GM18909 (cell line): Measurements from ENCODE around the gene SEC61A1.

Experiments
- ATAC-seq: cut with Tn5 transposase; IDR thresholded peaks from one replicate; pipeline ENCODE4 v1.9.1; 2021; ENCODE audit warnings: mild to moderate bottlenecking; ENCODE audit not compliant: unreplicated experiment, poor library complexity

SEC61A1 gene

DNA sequence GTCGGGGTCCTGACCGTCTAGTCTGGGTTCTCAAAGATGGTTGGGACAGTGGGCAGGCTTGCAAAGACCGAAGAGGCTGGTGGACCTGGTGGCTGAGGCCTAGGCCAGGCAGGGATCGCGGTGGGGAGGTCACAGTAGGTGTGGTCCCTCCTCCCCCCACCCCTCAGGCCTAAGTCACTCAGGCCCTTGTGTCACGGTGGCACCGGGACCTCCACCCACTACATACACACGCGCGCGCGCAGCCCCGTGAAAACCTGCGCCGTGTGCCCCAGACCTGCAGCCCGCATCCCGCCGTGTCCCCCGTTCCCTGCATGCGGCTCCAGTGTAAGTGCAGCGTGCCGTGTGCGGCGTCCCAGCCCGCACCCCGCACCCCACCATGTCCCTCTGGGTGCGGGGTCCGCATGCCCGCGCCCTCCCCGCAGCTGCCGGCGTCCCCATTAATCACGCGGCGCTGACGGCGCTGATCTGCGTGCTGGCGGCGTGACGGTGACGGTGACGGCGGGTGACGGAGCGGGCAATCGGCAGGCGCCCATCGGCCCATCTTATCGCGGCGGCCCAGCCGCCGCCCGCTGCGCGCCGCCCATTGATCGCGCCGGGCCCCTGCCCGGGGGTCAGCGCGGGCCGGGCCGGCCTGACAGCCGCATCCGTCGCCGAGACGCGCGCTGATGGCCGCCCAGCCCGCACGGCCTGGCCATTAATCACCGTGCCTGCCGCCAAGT is 24.4 kb downstream of the SEC61A1 start:
- no peak for ATAC-seq

DNA sequence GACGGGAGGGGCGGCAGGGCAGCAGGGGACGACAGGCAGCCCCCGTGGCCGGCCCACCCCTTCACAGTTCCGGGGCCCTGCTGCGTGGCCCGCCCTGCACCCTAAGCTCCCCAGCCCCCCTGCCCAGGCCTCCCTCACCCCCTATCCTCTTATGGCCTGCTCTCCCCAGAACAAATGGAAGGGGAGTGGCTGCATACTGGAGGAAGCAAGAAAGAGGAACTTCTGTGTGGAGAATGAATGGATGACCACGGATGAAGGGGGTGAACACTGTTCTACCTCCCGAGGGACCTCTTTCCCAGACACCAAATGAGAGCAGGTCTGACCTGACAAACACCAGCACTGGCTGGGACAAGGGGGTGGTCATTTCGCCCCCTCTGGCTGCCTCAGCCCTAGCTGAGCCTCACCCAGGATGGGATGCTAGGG is 25.0 kb downstream of the SEC61A1 start:
- ATAC-seq, result no peak

DNA sequence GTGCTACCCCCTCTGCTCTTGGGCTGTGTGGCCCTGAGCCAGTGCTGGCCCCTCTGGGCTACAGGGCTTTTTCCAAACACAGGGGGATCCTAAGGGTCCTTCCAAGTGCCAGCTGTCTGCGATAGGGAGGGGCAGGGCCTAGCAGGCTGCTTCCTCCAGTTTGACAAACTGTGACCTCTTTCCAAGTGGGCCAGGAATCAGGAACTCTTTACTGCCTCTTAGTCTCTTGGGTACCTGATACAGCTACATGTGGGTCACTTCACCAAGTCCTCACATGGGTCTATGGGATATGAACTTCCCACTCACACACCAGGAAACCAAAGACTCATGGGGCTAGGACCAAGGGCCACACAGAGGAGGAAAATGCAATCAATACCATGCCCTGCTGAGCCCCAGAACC is 25.4 kb downstream of the SEC61A1 start:
- no peak for ATAC-seq

DNA sequence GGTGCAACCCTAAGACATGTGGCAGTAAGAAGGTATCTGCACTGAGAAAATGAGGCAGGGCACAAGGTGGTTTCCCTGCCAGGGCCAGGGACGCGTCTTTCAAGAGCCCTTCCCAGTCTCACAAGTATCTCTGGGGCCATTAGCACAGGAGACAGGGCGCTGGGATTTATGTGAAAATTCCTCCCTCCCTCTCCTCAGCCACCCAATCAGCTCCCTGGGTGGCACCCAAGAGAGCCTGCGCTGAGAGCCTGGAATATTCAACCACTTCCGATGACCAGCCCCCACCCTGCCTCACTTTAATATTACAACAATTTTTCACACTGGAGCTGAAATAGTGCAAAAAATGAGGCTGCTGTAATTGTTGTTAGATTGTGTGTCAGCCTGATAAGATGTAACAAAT is 26.1 kb downstream of the SEC61A1 start:
- ATAC-seq, result no peak

DNA sequence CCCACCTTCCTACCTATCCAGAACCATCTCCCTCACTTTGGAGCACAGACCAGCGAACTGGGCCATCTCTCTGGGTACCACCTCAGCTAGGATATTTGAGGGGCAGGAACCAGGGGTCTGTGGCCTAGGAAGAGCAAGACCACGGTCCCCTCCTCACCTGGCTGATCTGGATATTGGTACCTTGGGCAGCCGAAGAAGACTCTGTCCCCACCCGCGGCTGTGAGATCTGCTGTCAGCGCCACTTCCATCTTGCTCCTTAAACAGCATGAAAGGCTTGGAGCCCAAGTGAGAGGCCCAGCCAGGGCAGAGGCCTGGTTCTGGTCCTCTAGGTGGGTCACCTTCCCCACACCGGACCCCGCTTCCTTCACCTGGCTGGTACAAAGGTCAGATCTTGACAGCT is 26.6 kb downstream of the SEC61A1 start:
- ATAC-seq, result no peak

DNA sequence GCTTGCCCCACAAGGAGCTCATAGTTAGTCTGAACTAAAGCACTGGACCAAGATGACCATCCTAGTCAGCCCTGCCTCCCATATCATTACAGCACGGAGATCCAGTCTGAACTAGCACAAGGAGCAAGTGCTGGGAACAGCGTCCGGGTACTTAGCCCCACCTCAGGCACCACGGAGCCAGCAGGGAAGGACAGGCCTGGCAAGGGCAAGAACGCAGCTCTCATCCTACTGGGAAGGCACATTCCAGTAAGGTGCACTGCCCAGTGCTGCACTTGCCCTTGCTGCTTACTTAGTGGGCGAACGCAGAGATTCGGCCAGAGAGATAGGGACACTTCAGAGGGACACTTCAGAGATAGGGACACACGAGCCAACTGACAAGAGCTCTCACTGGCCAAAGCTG is 27.6 kb downstream of the SEC61A1 start:
- no peak for ATAC-seq

DNA sequence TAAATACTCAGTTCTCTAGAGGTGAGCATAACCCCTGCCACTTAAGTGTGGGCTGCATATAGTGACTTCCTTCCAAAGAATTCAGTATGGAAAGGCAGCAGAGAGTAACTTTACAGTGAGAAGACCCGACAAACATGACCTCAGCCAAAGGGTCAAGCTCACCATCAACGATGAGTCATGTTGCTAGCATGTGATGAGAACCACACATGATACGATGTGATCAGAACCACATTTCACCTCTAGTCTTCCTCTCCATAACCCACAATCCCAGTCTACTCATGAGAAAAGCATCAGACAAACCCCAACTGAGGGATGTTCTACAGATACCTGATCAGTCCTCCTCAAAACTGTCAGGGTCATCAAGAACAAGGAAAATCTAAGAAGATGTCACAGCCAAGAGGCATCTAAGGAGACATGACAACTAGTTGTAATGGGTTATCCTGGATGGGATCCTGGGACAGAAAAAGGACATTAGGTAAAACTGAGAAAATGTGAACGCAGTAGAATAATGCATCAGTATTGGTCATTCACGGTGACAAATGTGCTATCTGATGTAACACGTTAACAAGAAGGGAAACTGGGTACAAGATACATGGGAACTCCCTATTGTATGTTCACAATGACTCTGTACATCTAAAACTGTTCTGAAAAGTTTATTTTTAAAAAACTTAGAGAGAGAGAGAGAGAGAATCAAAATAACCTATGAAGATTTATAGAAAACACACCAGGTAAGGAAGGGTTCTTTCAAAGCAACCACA is 28.3 kb downstream of the SEC61A1 start:
- ATAC-seq, result no peak

DNA sequence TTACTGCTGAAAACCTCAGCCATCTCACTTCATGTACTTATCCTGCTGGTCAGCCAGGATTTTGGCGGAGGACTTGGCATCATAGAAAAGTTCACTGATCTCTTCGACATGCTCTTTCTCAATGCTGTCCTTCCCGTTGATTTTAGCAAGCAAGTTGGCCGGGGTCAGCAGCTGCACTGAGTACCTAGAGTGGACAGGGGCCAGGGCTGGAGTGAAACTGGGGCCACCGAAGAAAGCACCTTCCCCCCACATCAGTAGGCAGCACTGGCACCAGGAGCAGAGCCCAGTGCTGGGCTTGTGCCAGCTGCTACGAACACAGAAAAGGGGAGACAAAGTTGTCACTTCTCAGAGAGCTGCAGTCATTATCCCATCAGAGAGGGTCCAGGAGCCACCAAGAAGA is 29.0 kb downstream of the SEC61A1 start:
- no peak for ATAC-seq

DNA sequence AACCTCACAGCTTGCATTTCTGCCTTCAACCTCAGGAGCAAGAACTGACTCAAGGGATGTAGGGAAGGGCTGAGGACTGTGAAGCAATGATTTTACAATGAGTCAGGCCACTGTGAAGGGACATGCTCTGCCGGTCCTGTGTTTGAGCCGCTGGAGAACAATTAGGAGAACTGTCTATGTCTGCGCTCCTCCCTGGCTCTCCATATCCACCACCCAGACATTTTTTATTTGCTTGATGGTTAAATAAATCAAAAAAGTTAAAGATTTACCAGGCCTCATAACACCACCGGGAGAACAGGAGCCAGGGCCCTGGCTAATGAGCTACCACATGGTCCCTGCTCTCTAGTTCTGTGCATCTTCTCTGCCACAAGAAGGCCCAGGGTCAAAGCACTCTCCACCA is 29.6 kb downstream of the SEC61A1 start:
- ATAC-seq, result no peak

DNA sequence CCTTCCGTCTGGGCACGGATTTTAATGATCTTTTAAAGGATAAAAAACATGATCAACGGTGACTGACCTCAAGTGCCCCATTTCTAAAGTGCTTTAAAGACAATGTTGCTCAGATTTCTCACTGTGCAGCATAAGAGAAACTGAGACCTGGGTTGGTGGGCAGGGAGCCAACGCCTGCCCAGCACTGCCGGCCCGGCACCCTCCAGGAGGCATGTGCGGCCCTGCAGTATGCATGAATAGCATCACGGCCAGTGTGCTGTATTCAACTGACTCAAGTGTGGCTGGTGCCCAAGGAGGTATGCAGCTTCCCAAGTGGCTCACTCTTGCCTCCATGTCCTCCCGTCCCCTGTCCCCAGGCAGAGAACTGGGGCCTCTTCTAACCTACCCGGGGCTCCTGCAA is 30.3 kb downstream of the SEC61A1 start:
- no peak for ATAC-seq

DNA sequence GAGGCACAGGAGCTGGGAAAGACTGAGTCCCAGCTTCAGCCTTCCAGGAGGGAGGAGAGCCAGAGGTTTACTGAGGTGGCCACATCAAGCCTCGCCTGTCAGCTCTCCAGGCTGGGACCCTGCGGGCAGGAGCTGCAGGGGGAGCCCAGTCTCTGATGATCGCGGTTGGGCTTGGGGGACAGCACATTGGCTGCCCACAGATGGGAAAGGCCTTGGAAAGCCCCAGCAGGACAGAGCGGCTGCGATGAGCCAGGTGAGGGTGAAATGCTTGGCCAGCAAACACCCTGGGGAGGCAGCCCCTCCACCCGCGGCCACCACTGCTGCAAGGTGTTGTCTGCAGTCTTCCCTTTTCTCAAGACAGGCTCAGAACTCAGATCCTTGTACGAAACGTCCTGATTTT is 31.2 kb downstream of the SEC61A1 start:
- ATAC-seq, result no peak

DNA sequence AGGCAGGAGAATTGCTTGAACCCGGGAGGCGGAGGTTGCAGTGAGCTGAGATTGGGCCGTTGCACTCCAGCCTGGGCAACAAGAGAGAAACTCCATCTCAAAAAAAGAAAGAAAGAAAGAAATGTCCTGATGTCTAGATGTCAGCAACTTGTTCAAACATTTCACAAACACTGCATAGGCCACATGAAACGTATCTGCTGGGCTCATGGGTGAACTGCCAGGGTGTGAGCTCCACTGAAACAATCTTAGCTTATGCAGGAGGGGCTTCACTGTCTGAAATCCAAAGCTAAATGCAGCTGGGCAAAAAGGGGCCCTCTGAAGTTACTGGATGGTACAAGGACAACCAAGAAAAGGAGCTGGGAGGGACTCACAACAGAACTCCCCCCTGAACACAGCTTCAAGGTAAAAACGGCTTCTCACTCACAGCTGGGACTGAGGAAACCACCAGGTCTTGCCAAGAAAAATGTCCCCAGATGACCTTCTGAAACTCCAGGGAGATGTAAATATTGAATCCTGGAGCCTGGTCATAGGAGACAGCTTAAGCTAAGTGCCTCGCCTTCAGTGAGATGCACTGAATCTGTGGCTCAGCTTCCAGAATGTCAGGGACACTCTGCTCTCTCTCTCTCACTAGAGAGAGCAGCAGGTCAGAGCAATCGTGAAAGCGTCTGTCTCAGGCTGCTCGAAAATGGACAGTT is 31.9 kb downstream of the SEC61A1 start:
- no peak for ATAC-seq

DNA sequence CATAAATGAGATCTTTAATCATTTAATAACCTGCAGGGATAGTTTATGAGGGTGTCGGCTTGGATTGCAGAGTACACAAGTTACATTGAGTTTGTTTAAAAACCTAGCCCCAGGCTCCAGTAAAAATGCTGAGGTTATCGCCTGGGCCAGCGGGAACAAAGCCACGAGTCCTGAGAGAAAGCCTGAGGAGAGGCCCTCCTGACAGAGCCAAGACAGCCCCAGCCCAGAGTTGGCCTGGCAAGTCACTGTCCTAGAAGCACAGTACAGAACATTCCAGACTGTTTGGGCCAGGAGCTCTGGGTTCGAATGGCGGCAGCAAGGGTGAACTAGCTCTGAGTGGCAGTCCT is 32.4 kb downstream of the SEC61A1 start:
- no peak for ATAC-seq

DNA sequence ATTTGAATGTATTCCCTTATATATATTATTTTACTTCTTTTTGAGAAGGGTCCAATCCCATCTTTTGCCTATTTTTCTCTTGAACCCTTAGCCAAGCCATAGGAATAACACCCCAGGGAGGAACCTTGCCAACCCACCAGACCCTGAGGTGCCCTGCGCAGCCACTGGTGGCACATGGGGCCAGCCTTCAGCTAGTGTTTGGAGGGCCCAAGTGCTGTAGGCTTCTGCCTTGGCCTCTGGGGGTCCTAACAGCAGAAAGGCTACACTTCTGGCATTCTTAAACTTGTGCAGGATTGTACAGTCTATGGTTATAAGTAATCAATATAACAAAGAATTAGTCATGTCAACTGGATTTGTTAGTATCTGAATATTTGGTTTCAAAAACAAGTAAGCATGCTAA is 36.9 kb downstream of the SEC61A1 start:
- ATAC-seq, result no peak

DNA sequence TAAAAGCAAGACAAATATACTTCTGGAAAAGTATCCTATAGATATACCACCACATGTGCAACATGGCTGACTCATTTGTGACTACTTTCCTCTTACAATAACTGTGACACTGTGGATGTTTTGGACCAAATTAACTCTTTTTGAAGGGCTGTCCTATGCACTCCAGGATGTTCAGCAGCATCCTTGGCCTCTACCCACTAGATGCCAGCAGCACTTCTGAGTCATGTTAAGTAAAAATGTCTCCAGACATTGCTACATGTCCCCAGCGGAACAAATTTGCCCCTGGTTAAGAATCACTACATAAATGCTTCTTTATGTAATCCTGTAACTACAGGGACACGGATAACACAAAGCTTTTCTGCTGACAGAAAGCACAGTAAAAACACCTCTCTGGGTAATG is 39.3 kb downstream of the SEC61A1 start:
- no peak for ATAC-seq

DNA sequence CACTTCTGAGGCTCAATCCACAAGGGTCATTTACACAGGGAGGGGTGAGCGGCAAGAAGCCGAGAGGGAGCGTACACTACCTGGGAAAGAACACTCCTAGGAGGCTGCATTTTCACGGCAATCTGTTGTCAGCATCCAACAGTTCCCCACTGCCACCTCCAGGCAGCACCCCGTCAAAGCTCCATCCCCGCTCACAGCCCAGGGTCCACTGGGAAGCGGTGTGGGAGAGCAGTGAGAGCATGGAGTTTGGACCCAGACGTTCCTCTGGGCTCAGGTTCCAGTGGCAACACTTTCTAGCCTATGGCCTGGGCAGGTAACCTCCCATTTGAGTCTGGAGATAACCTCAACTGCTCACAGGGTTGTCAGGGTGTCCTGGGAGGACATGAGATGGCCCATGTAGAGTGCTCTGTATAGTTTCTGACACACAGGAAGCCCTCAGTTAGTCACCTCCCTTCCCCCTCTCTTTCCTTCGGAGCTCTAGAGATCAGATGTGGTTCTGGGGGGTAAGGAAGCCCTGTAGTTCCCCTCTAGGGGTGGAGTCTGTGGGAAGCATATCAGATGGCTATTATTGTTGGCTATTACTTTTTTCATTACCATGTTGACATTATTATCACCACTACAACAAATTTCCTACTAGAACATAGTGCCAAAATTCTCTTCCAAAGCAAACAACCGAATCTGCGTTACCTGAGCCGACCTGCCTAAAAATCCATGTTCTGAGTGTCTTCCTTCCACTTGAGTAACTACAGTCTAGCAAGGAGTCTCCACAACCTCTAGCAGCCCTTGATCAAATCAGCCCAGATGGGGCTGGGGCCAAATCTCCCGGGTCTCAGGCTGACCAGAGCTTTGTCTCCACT is 42.3 kb downstream of the SEC61A1 start:
- ATAC-seq, result no peak

DNA sequence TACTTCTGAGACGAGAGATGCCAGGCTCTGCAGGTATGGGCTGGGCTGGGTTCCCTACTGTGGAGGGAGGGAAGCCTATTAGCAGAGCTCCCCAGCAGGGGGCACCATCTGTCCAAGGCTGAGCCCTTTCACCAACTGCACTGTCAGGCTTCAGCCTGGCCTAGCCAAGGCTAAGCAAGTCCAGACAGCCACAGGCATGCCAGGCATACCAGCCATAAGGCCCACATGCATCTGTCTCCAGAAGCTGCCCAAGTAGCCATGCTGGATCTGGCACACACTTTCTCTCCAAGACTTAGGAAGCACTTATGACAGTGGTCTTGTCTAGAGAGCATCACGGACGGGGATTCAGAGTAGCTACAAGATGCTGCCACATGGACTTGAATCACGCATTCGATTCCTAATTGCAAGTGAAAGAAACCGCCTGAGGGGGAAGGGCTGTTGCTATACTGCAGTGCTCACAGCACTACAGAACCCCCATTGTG is 43.0 kb downstream of the SEC61A1 start:
- ATAC-seq, result no peak

DNA sequence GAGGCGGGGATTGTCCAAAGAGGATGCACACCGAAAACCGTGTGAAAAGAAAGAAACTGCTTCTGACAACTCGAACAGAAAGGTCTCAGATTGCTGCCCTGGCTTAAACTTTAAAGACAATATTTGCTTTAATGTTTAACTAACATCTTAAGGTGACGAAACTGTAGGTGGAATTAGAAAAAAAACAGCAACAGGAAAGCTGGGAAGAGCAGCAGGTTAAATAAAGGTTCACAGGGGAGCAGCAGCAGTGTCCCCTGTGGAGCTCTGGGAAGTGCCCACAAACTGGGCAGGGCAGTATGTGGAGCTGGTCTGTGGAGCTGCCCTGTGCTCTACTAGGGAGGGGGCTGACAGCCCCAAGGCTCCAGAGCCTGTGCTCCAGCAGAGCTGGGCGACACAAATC is 46.0 kb downstream of the SEC61A1 start:
- ATAC-seq, result no peak

DNA sequence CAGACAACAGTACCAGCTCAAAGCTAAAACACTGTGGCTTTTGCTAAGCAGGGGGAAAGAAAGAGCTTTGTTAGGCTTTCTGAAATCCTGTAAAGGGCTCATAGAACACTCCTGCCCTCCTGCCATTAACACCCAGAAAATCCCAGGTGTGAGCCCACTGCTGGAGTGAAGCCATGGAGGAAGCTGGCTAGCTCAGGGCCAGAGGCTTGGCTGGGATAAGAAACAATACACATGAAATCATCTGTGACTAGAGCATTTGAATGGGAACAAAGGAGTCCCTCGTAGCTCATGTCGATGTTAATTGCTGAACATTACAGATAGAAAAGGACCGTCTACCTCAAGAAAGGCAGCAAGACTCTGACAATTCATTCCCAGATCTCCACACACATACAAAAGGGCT is 47.9 kb downstream of the SEC61A1 start:
- no peak for ATAC-seq

DNA sequence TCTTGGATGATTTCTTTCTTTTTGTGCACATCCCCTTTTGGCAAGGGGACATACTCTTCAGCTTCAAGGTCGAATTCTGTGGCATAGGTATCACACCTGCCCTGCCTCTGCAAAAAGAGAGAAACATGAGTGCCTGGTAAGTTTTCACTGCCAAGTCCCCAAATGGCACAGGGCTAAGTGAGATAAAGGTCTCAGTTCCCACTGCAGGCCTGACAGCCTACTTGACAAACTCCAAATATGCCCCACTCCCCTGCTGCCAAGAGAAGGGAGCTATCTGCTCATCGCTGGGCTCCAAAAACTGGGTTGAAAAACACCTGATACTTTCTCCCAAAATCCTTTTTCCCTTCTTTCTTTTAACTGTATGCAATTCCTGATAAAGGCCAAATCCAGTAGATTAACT is 48.4 kb downstream of the SEC61A1 start:
- ATAC-seq, result no peak
